Breast epithelium (tissue), 3 donors: ENCODE data around the gene ECSCR.

ENCODE experiments used
- CTCF ChIP-seq, 3 donors: fragments of 450-650 bp; IDR thresholded peaks; one replicate each; pipeline ENCODE4 v1.5.1; 2016 to 2017; ENCODE audit warnings: antibody characterized with exemption in 3 of 3, mild to moderate bottlenecking in 3 of 3, moderate library complexity in 3 of 3
- POLR2AphosphoS5 ChIP-seq, 3 donors: sonication (generic); formaldehyde crosslinking; IDR thresholded peaks; one replicate each; pipeline ENCODE4 v1.6.1; 2017; ENCODE audit warnings: antibody characterized with exemption in 3 of 3

DNA sequence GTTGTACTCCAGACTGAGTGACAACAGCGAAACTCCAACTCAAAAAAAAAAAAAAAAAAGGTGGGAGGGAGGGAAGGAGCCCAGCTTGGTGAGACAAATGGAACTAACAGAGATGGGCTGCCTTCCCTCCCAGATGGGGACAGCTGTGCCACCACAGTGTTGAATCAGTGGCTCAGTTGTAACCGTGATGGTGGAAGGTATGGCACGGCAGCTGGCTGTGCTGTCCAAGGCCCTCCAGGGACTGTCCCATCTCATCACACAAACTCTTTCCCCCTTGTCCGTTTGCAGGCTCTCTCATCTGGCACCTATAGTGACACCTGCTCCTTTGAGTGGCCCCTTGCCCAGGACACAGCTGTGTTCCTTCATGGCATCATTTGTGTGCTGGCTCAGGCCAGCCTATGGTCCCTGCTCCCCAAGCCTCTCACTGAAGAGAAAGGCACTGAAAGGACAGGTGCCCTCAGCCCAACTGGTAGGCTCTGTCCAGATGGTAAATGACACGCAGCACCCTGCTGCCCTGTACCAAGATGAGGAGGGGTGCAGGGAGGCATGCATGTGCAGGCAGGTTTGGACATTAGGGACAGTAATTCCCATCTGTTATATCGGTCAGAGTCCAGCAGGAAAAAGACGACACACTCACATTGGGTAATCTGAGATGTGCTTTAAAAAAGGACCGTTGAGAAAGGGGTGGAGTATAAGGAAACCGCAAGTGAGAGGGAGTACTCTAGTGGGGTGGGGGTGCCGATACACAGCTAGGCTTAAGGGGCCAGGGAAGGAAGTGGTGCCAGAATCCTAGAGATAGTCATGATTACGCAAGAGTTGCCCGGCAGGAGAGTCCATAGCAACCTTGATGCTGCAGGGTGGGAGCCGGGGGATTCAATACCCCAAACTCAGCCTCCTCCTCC, 12.6 kb upstream of the ECSCR start:
- TF ChIP-seq CTCF (IDR thresholded peaks at IDR 0.05), result no peak
- TF ChIP-seq POLR2AphosphoS5 (IDR thresholded peaks at IDR 0.05), result no peak
